ENCODE data around the gene CDYL2.

GRCh38 chr16:80616362-80616761 lies 188.0 kb downstream of the CDYL2 start:
- TF ChIP-seq, protein P1, sequence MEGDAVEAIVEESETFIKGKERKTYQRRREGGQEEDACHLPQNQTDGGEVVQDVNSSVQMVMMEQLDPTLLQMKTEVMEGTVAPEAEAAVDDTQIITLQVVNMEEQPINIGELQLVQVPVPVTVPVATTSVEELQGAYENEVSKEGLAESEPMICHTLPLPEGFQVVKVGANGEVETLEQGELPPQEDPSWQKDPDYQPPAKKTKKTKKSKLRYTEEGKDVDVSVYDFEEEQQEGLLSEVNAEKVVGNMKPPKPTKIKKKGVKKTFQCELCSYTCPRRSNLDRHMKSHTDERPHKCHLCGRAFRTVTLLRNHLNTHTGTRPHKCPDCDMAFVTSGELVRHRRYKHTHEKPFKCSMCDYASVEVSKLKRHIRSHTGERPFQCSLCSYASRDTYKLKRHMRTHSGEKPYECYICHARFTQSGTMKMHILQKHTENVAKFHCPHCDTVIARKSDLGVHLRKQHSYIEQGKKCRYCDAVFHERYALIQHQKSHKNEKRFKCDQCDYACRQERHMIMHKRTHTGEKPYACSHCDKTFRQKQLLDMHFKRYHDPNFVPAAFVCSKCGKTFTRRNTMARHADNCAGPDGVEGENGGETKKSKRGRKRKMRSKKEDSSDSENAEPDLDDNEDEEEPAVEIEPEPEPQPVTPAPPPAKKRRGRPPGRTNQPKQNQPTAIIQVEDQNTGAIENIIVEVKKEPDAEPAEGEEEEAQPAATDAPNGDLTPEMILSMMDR (IDR thresholded peaks at IDR 0.05): no peak
- TF ChIP-seq POLR2A (IDR thresholded peaks at IDR 0.05): no peak
